ENCODE results near the gene RXYLT1. TPM values are rescaled to one million over a fixed set of nuclear protein-coding genes. Genes with fewer than 3 reads are reported as not detected.

Gene RXYLT1
- polyA plus RNA-seq, 3 donors from 2014 or later = 10.9 to 17.4 (median 17.3) TPM

DNA sequence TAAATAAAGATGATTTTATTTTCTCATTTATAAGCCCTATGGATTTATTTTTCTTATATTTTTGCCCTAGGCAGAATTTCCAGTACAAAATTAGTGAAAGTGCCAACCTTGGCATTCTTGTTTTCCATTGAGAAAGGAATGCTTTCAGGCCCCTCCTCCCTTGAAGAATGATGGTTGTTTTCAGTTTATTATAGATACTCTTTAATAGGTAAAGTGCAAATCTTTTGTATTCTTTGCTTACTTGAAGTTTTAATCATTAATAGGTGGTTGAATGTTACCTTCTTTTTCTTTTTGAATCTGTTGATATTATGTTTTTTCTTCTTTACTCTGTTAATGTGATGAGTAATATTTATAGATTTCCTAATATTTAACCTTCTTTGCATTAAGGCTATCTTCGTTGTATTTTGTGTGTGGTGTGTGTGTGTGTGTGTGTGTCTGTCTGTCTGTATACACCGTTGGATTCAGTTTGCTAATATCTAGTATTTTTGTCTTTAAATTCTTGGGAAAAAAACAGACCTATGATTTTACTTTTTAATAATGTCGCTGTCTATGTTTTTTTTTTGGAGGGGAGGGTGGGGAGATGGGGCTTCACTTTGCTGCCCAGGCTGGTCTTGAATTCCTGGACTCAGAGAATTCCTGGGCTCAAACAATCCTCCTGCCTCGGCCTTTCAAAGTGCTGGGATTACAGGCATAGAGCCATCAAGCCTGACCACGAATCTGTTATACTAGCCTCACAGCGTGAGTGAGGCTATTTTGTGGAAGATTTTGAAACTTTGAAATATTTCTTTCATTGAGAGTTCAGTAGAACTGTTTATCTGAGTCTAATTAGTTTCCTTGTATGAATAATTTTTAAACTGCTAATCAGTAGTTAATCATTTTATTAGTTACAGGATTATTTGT, 78.3 kb downstream of the RXYLT1 start:
- no peaks in the 10 kb centered on the region for H3K36me3 Mint-ChIP-seq
- no peaks in the 10 kb centered on the region for H3K4me1 Mint-ChIP-seq
- H3K4me3 Mint-ChIP-seq = no peak overlapping the region
- no peak overlapping the region for H3K27ac Mint-ChIP-seq
- no peaks in the 10 kb centered on the region for H3K9me3 Mint-ChIP-seq
- DNase-seq = no peak
- peaks cover 1 to 3% (median 3%) of the 10 kb centered on the region in 3 donors for H3K27me3 Mint-ChIP-seq (ENCODE audit: low read depth in 3 of 3)

Other genes starting within 250 kb of the RXYLT1 start
- not detected for gene DPY19L2, start 111.4 kb upstream of the RXYLT1 start, polyA plus RNA-seq
- gene SRGAP1, start 64.8 kb downstream of the RXYLT1 start, polyA plus RNA-seq = under 1 TPM in 1 of 3 donors, not detected in 2; 0.02 TPM